BJ (cell line): ENCODE results near the gene USP22. TPM values are rescaled to one million over a fixed set of nuclear protein-coding genes. Genes with fewer than 3 reads are reported as not detected.

ENCODE experiments used
- CTCF ChIA-PET: fragments of 350-600 bp; formaldehyde crosslinking; extraction: SDS; loops from one replicate; lab custom pipeline; 2021; ENCODE audit warnings: antibody characterized with exemption, inconsistent platforms; lab: Yijun Ruan, JAX
- POLR2A ChIA-PET: fragments of 300-600 bp; sonication (Branson Sonifier 250); formaldehyde crosslinking; extraction: SDS; loops from one replicate; lab custom pipeline; 2021; ENCODE audit warnings: antibody characterized with exemption; lab: Charles Lee
- DNase-seq: peaks from one replicate; pipeline ENCODE4 v3.0.0-alpha.2; 2011; ENCODE audit warnings: low read depth
- H3K27me3 ChIP-seq: 2 replicates; pipeline ENCODE4 v1.6.0; 2011; ENCODE audit warnings: low read length; ENCODE audit not compliant: control insufficient read depth, insufficient read depth
- H3K36me3 ChIP-seq: 2 replicates; pipeline ENCODE4 v1.5.1; 2011; ENCODE audit warnings: low read length; ENCODE audit not compliant: control insufficient read depth, insufficient read depth
- H3K4me3 ChIP-seq: 2 replicates; pipeline ENCODE4 v1.5.1; 2011; ENCODE audit warnings: low read depth, mild to moderate bottlenecking, control low read depth, low read length
- polyA plus RNA-seq: library from polyadenylated mRNA; depleted of rRNA; stranded (reverse); fragments of >200 nt; gene quantifications from 2 replicates; pipeline ENCODE4 v1.2.3, GENCODE V29; 2011; rRNA removed
- small RNA-seq: library from RNA; depleted of rRNA; stranded (forward); fragments of <200 nt; gene quantifications from one replicate; pipeline ENCODE3, GENCODE V24; 2012; ENCODE audit warnings: low replicate concordance, low read depth; ENCODE audit not compliant: insufficient read length
- TF ChIP-seq, protein P1 (sequence below): IDR thresholded peaks from 2 replicates; pipeline ENCODE4 v1.5.1; 2011; ENCODE audit warnings: low read depth, mild to moderate bottlenecking, control low read depth, inconsistent platforms, low read length, moderate library complexity; ENCODE audit not compliant: insufficient read depth

The USP22 gene
- polyA plus RNA-seq, 1 experiment, result 212 TPM

DNA sequence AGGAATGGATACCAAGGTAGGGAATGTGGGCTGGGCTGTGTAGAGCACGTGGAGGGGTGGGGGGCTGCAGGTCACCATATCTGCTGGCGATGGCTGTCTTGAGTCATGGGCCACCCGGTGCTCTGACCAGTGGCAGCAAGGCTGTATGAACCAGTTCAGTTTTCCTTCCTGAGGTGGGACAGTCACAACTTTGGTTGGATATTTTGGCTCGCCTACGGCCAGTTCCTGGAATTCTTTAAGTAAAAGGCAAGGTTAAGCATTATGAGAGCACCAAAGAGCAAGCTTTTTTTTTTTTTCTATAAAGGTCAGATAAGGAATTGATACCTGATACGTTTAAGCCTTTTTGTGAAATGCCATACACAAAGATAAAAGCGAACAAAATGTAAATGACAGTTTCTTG is 81.9 kb downstream of the USP22 start:
- TF ChIP-seq, protein P1, sequence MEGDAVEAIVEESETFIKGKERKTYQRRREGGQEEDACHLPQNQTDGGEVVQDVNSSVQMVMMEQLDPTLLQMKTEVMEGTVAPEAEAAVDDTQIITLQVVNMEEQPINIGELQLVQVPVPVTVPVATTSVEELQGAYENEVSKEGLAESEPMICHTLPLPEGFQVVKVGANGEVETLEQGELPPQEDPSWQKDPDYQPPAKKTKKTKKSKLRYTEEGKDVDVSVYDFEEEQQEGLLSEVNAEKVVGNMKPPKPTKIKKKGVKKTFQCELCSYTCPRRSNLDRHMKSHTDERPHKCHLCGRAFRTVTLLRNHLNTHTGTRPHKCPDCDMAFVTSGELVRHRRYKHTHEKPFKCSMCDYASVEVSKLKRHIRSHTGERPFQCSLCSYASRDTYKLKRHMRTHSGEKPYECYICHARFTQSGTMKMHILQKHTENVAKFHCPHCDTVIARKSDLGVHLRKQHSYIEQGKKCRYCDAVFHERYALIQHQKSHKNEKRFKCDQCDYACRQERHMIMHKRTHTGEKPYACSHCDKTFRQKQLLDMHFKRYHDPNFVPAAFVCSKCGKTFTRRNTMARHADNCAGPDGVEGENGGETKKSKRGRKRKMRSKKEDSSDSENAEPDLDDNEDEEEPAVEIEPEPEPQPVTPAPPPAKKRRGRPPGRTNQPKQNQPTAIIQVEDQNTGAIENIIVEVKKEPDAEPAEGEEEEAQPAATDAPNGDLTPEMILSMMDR, result no peak
- Histone ChIP-seq H3K4me3 (no peak overlapping the region), H3K27me3 (peaks cover 12% of the 10 kb centered on the region), H3K36me3 (no peaks in the 10 kb centered on the region)
- CTCF ChIA-PET, result no interaction called here
- no peak for DNase-seq
- POLR2A ChIA-PET, result no interaction called here

DNA sequence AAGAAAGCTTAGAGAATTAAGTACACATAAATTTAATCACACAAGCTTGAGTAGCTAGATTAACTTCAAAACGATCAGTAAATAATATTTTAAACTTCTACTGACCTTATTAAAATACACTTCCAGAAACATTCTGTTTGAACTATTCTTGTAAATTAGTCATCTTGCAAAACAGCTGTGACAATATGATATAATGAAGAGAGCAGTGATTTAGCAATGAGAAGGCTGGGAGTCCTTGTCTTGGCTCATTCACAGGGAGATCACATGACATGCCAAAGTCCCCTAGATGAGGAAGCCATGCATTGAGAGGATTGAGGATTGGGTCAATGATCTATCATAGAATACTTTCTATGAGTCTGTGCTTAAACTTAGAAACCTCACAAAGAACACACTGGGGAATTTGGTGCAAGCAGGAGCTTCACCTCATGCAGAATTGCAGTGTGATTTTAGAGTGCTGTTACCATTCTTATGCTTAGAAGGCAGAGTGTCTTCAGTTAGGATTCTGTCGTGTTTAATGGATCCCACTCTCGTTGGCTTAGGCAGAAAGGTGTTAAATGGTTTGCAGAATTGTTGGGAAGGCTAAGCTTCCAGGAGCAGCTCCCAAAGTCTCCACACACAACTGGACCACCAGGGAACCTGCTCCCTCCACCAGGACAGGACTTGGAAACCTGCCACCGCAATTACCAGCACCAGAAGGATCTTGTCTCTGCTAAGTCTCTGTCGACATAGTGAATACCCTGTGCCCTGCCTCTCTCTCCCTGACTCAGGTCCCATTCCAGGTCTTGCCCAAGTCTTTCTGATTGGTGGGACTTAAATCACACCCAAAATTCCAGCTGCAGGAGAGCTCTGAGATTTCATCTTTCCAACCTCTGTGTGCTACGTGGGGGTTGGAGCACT is 87.1 kb downstream of the USP22 start:
- no peak overlapping the region for H3K4me3 ChIP-seq
- peak; percentile 15 for DNase-seq
- ChIA-PET CTCF (interaction anchor here (0.6 to 1.6 kb wide), 3 partner anchors 14 to 640 kb away, joined by 3 to 6 read pairs (median 3); no protein-coding TSS in a partner anchor), POLR2A (no interaction called here)
- TF ChIP-seq, protein P1, result no peak
- H3K36me3 ChIP-seq, result no peaks in the 10 kb centered on the region
- peaks cover 9% of the 10 kb centered on the region for H3K27me3 ChIP-seq

DNA sequence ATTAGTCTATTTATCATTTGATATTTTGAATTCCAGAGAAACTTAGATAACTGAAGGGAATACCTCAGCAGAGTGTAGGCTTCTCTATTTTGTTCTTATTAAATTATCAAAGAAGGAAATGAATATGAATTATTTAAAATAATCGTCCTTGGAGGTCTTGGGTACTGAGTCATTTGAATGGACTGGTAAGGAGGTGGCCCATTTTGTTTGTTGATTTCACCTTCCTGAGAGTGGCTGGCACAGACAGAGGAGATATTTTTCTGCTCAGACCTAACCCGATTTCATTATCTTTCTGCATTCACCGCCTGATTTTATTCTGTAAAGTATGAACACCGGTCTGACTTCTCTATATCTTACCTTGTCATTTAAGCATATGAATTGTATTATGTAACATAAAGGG is 88.0 kb downstream of the USP22 start:
- DNase-seq, result no peak
- TF ChIP-seq, protein P1, result no peak
- POLR2A ChIA-PET, result no interaction called here
- H3K36me3 ChIP-seq, result no peaks in the 10 kb centered on the region
- no peak overlapping the region for H3K4me3 ChIP-seq
- CTCF ChIA-PET, result no interaction called here
- H3K27me3 ChIP-seq, result peaks cover 12% of the 10 kb centered on the region

DNA sequence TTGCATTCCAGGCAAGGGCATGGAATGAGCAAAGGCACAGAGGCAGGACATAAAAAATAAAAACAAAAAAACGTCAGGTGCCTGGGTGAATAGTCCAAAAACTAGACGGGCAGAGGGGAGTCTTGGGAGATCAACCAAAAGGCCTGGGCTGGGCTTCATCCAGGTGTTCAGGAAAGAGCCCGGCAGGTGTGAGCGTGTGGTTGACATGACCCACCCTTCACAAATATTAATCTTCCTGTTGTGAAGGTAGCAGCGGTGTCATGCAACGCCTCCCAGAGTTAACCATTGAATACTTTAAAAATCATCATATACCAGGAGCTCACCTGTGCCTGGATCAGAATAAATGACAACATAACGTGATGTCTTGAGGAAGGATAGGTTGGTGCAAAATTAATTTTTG is 90.6 kb downstream of the USP22 start:
- TF ChIP-seq, protein P1, result no peak
- H3K4me3 ChIP-seq, result no peak overlapping the region
- no peaks in the 10 kb centered on the region for H3K36me3 ChIP-seq
- no peak for DNase-seq
- ChIA-PET CTCF (no interaction called here), POLR2A (no interaction called here)
- H3K27me3 ChIP-seq, result peaks cover 12% of the 10 kb centered on the region

Small RNA genes lying within 50 kb of the gene (small RNA-seq; reads per million reads assigned to genes)
- gene AC087393.1, result not detected

Other genes with a start within 250 kb of the USP22 start
- gene DHRS7B, start 84.0 kb upstream of the USP22 start, polyA plus RNA-seq, result 33.8 and 47.0 TPM in 2 replicates
- gene TMEM11, start 171.2 kb upstream of the USP22 start, polyA plus RNA-seq, result 54.5 and 69.5 TPM in 2 replicates
- 7.9 and 13.3 TPM in 2 replicates for gene NATD1, start 210.4 kb upstream of the USP22 start, polyA plus RNA-seq
- 22.9 and 41.8 TPM in 2 replicates for gene MAP2K3, start 241.7 kb upstream of the USP22 start, polyA plus RNA-seq